Subcutaneous preadipocyte (primary cell): ENCODE measurements around the gene NEU2. TPM values are rescaled to one million over a fixed set of nuclear protein-coding genes. Genes with fewer than 3 reads are reported as not detected.

ENCODE experiments used
- total RNA-seq: library from RNA; depleted of rRNA; stranded (reverse); fragments of >200 nt; gene quantifications from 2 replicates; pipeline ENCODE4 v1.2.3, GENCODE V29; 2012

NEU2 gene
- not detected in 2 replicates for total RNA-seq

DNA sequence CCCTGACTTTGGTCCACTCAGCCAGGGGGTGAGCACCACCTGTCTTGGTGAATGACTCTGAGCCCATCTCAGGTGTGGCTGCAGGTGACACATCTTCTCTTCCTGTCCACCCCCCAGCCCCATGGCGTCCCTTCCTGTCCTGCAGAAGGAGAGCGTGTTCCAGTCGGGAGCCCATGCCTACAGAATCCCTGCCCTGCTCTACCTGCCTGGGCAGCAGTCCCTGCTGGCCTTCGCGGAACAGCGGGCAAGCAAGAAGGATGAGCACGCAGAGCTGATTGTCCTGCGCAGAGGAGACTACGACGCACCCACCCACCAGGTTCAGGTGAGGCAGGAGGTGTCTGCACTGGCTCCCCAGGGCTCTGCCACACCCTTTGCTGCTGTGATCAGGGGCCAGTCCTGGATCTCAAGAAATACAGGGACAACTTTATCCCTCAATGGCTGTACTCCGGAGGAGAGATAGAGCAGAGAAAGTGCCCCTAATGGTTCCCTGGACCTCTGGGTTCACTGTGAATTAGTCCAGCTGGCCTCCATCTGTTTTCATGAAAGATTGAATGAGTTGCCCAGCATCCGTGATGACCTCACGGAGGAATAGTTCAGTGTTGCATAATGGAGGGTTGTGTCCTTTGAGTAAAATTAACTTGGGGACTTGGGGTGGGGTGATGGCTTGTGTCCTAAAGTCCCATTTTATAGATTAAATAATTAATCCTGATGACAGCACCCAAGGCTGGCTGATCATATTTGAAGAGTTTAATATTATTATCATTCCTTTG lies at the start of gene NEU2:
Gene NEU2, plus strand, starts transcription at position 122 of the 770 bp plus-strand sequence. Its CDS starts 0 bp downstream, at position 122.

GRCh38 chr2:233013027-233013461 lies 19.4 kb upstream of the NEU2 start, which contains the start of gene NGEF:
TSS of gene NGEF (minus strand) at chr2:233013256. CDS start at chr2:232974890, 38,366 bp downstream.

GRCh38 chr2:233059797-233060500 lies 27.5 kb downstream of the NEU2 start, which contains the start of gene INPP5D:
TSS of gene INPP5D (plus strand) at chr2:233060342. CDS start at chr2:233060479, 137 bp downstream.

Other genes with a start within 250 kb of the NEU2 start
- gene SNORC, start 162.4 kb upstream of the NEU2 start, total RNA-seq = 0.73 and 0.98 TPM in 2 replicates
- gene NGEF, start 19.4 kb upstream of the NEU2 start, total RNA-seq = 5.9 and 6.2 TPM in 2 replicates
- 0.39 and 0.73 TPM in 2 replicates for gene INPP5D, start 27.7 kb downstream of the NEU2 start, total RNA-seq
- gene ATG16L1, start 219.0 kb downstream of the NEU2 start, total RNA-seq = 22.8 and 29.7 TPM in 2 replicates